DND-41 (cell line): ENCODE results near the gene RAE1.

Source experiments
- ATAC-seq: fragments of 200-7000 bp; cut with Tn5 transposase; 3 replicates; pipeline ENCODE4 v1.9.1; 2021; ENCODE audit warnings: low read depth; ENCODE audit not compliant: insufficient read depth
- DNase-seq: peaks from one replicate; pipeline ENCODE4 v3.0.0-alpha.2; 2020
- H2AFZ ChIP-seq: 2 replicates; pipeline ENCODE4 v1.6.0; 2012; ENCODE audit warnings: low read depth, low read length
- H3K27ac ChIP-seq: 2 replicates; pipeline ENCODE4 v1.5.1; 2012; ENCODE audit warnings: low read length, inconsistent platforms
- H3K27me3 ChIP-seq: fragments of 200-600 bp; sonication (generic); 2 replicates; pipeline ENCODE4 v1.6.0; 2012; ENCODE audit warnings: low read length, mild to moderate bottlenecking, inconsistent platforms; ENCODE audit not compliant: insufficient read depth, poor library complexity
- H3K36me3 ChIP-seq: 2 replicates; pipeline ENCODE4 v1.5.1; 2012; ENCODE audit warnings: low read length, inconsistent platforms; ENCODE audit not compliant: insufficient read depth
- H3K4me1 ChIP-seq: 2 replicates; pipeline ENCODE4 v1.5.1; 2012; ENCODE audit warnings: mild to moderate bottlenecking, low read length; ENCODE audit not compliant: insufficient read depth
- H3K4me2 ChIP-seq: 2 replicates; pipeline ENCODE4 v1.6.0; 2012; ENCODE audit warnings: mild to moderate bottlenecking, moderate library complexity, low read length, inconsistent platforms; ENCODE audit not compliant: insufficient read depth
- H3K4me3 ChIP-seq, 2 experiments: fragments of 200-600 bp in 1 of 2; shearing (Covaris generic) in 1 of 2; 2 replicates each; pipeline ENCODE4 v1.5.1; 2012 to 2016; ENCODE audit warnings: inconsistent platforms in 2 of 2, low read length in 2 of 2, mild to moderate bottlenecking in 2 of 2, low read depth in 1 of 2, moderate library complexity in 1 of 2
- H3K79me2 ChIP-seq: 2 replicates; pipeline ENCODE4 v1.6.0; 2012; ENCODE audit warnings: low read length, inconsistent platforms; ENCODE audit not compliant: insufficient read depth
- H3K9ac ChIP-seq: 2 replicates; pipeline ENCODE4 v1.6.0; 2012; ENCODE audit warnings: low read depth, mild to moderate bottlenecking, inconsistent platforms, low read length, moderate library complexity
- H3K9me3 ChIP-seq: 2 replicates; pipeline ENCODE4 v1.5.1; 2012; ENCODE audit warnings: low read length, moderate library complexity, mild to moderate bottlenecking, inconsistent platforms; ENCODE audit not compliant: insufficient read depth, severe bottlenecking
- H4K20me1 ChIP-seq: 2 replicates; pipeline ENCODE4 v1.6.0; 2012; ENCODE audit warnings: low read length; ENCODE audit not compliant: insufficient read depth
- CTCF ChIP-seq: IDR thresholded peaks from 2 replicates; pipeline ENCODE4 v1.5.1; 2012; ENCODE audit warnings: borderline replicate concordance, low read length, moderate library complexity, mild to moderate bottlenecking; ENCODE audit not compliant: poor library complexity, severe bottlenecking; ENCODE audit errors: extremely low read depth
- EZH2 ChIP-seq: IDR thresholded peaks from 3 replicates; pipeline ENCODE4 v1.6.1; 2012; ENCODE audit warnings: borderline replicate concordance, low read depth, mild to moderate bottlenecking, moderate library complexity, low read length, inconsistent platforms; ENCODE audit not compliant: severe bottlenecking

The RAE1 gene

GRCh38 chr20:57361517-57361916 is 10.5 kb downstream of the RAE1 start:
- Histone ChIP-seq H3K9me3 (no peaks in the 10 kb centered on the region), H3K4me3 (no peak overlapping the region), H2AFZ (no peak overlapping the region), H3K36me3 (peaks cover 44% of the 10 kb centered on the region), H3K9ac (no peak overlapping the region), H3K4me2 (no peak overlapping the region), H3K4me1 (no peaks in the 10 kb centered on the region), H3K27ac (no peak overlapping the region), H4K20me1 (peaks cover 25% of the 10 kb centered on the region), H3K79me2 (peaks cover 12% of the 10 kb centered on the region), H3K27me3 (no peaks in the 10 kb centered on the region)
- TF ChIP-seq CTCF: no peak
- TF ChIP-seq EZH2: no peak
- ATAC-seq: no peak
- DNase-seq: no peak

- no peak for DNase-seq
- H3K9me3 ChIP-seq: no peaks in the 10 kb centered on the region
- no peaks in the 10 kb centered on the region for H3K27me3 ChIP-seq
- peaks cover 73% of the 10 kb centered on the region for H3K36me3 ChIP-seq
- TF ChIP-seq CTCF: no peak
- no peak for TF ChIP-seq EZH2
- no peak overlapping the region for H3K27ac ChIP-seq
- H4K20me1 ChIP-seq: peaks cover 30% of the 10 kb centered on the region
- no peak for ATAC-seq
- H3K4me1 ChIP-seq: no peaks in the 10 kb centered on the region
- peaks cover 12% of the 10 kb centered on the region for H3K79me2 ChIP-seq
- no peak overlapping the region for H3K9ac ChIP-seq
- no peak overlapping the region for H3K4me3 ChIP-seq
- no peak overlapping the region for H3K4me2 ChIP-seq
- H2AFZ ChIP-seq: no peak overlapping the region
These were observed 13.4 kb downstream of the RAE1 start for GRCh38 chr20:57364451-57364850.

- Histone ChIP-seq H3K9ac (no peak overlapping the region), H3K27ac (no peak overlapping the region), H4K20me1 (peaks cover 36% of the 10 kb centered on the region), H3K4me1 (no peaks in the 10 kb centered on the region), H3K4me2 (no peak overlapping the region), H2AFZ (no peak overlapping the region), H3K27me3 (no peaks in the 10 kb centered on the region), H3K79me2 (no peaks in the 10 kb centered on the region), H3K36me3 (peaks cover 99% of the 10 kb centered on the region), H3K9me3 (no peaks in the 10 kb centered on the region), H3K4me3 (no peak overlapping the region)
- DNase-seq: no peak
- TF ChIP-seq CTCF (no peak), EZH2 (no peak)
- ATAC-seq: no peak
These were observed 18.5 kb downstream of the RAE1 start for GRCh38 chr20:57369596-57369995.

- Histone ChIP-seq H3K4me1 (no peaks in the 10 kb centered on the region), H3K9ac (no peak overlapping the region), H3K79me2 (no peaks in the 10 kb centered on the region), H3K9me3 (no peaks in the 10 kb centered on the region), H3K36me3 (peaks cover 99% of the 10 kb centered on the region), H3K27me3 (no peaks in the 10 kb centered on the region), H3K4me3 (no peak overlapping the region), H4K20me1 (peaks cover 43% of the 10 kb centered on the region), H3K4me2 (no peak overlapping the region), H2AFZ (no peak overlapping the region), H3K27ac (no peak overlapping the region)
- no peak for ATAC-seq
- no peak for TF ChIP-seq CTCF
- no peak for TF ChIP-seq EZH2
- DNase-seq: no peak
These were observed 19.3 kb downstream of the RAE1 start for GRCh38 chr20:57370316-57370715.
